A549 (cell line): ENCODE results near the gene TFRC. TPM values are rescaled to one million over a fixed set of nuclear protein-coding genes. Genes with fewer than 3 reads are reported as not detected.
"Not testable (repeated sequence)": the region's sequence is repeated elsewhere in the genome, so short reads cannot be mapped to it uniquely, and the experiment has no call there.

Source experiments
- ATAC-seq, 2 experiments: fragments of 200-7000 bp in 1 of 2; fragments of >200 bp in 1 of 2; cut with Nextera tagmentation in 1 of 2; cut with Tn5 transposase in 1 of 2; 3 replicates each; pipeline versions ENCODE4 v1.8.0 to v1.9.1; 2018 to 2020; ENCODE audit warnings: mild to moderate bottlenecking in 1 of 2, moderate library complexity in 1 of 2
- CTCF ChIA-PET: fragments of 300-600 bp; sonication (Branson Sonifier 250); formaldehyde crosslinking; extraction: SDS; loops from one replicate; lab custom pipeline; 2021; ENCODE audit warnings: antibody characterized with exemption, inconsistent platforms; lab: Yijun Ruan, JAX
- POLR2A ChIA-PET: fragments of 350-600 bp; formaldehyde crosslinking; extraction: SDS; loops from one replicate; lab custom pipeline; 2021; ENCODE audit warnings: antibody characterized with exemption, inconsistent platforms; lab: Yijun Ruan, JAX
- DNase-seq, 2 experiments: peaks; one replicate each; pipeline versions ENCODE4 v3.0.0 to v3.0.0-alpha.2; 2011 to 2016; ENCODE audit warnings: low read depth in 1 of 2, low spot score in 1 of 2
- FAIRE-seq: peaks from 2 replicates; lab custom pipeline; 2011; peaks lifted over from hg19 to GRCh38; lab: Jason Lieb, UNC
- H3K27ac ChIP-seq, 2 experiments: fragments of >200 bp; sonication (Bioruptor Twin); formaldehyde crosslinking; 3 replicates each; pipeline ENCODE4 v1.5.1; 2016 to 2017
- H3K4me1 ChIP-seq: fragments of >200 bp; sonication (Bioruptor Twin); formaldehyde crosslinking; 3 replicates; pipeline ENCODE4 v1.6.1; 2016
- H3K4me2 ChIP-seq: fragments of >200 bp; sonication (Bioruptor Twin); formaldehyde crosslinking; 3 replicates; pipeline ENCODE4 v1.6.1; 2016
- H3K4me3 ChIP-seq: fragments of >200 bp; sonication (Bioruptor Twin); formaldehyde crosslinking; 3 replicates; pipeline ENCODE4 v1.5.1; 2016
- H3K9me3 ChIP-seq: fragments of >200 bp; sonication (Bioruptor Twin); formaldehyde crosslinking; 3 replicates; pipeline ENCODE4 v1.6.1; 2016
- CEBPB ChIP-seq, 2 experiments: fragments of >200 bp in 1 of 2; sonication (Bioruptor Twin) in 1 of 2; formaldehyde crosslinking in 1 of 2; IDR thresholded peaks; 2 replicates each; pipeline ENCODE4 v1.6.1; 2012 to 2016
- ESRRA ChIP-seq: fragments of 150-350 bp; IDR thresholded peaks from 2 replicates; pipeline ENCODE4 v1.6.1; 2014; ENCODE audit warnings: mild to moderate bottlenecking, low read length, borderline replicate concordance
- FOSL2 ChIP-seq, 2 experiments: fragments of 450-650 bp in 1 of 2; fragments of >200 bp in 1 of 2; sonication (Bioruptor Twin) in 1 of 2; formaldehyde crosslinking; IDR thresholded peaks; 2 replicates each; pipeline versions ENCODE4 v1.5.0 to v1.6.1; 2016 to 2020; ENCODE audit warnings: mild to moderate bottlenecking in 1 of 2, moderate library complexity in 1 of 2
- GATA3 ChIP-seq: IDR thresholded peaks from 2 replicates; pipeline ENCODE4 v1.6.1; 2012; ENCODE audit warnings: borderline replicate concordance
- HDAC2 ChIP-seq: fragments of 200-600 bp; sonication (generic); IDR thresholded peaks from 2 replicates; pipeline ENCODE4 v1.6.1; 2016
- KDM5A ChIP-seq: fragments of 200-600 bp; sonication (generic); IDR thresholded peaks from 2 replicates; pipeline ENCODE4 v1.6.1; 2016; ENCODE audit warnings: antibody characterized with exemption, mild to moderate bottlenecking
- MYC ChIP-seq: IDR thresholded peaks from 2 replicates; pipeline ENCODE4 v1.6.1; 2012; ENCODE audit warnings: mild to moderate bottlenecking, inconsistent platforms, low read length, improper control_type of control experiment, borderline replicate concordance
- NFE2L2 ChIP-seq: fragments of 150-350 bp; conservative IDR thresholded peaks from 2 replicates; pipeline ENCODE4 v1.6.1; 2014; ENCODE audit warnings: low read length
- NR3C1 ChIP-seq: fragments of >200 bp; sonication (Bioruptor Twin); formaldehyde crosslinking; IDR thresholded peaks from 3 replicates; pipeline ENCODE4 v1.6.1; 2017
- POLR2A ChIP-seq: IDR thresholded peaks from 2 replicates; pipeline ENCODE4 v1.6.1; 2012; ENCODE audit warnings: mild to moderate bottlenecking, low read length
- RFX5 ChIP-seq: fragments of 450-650 bp; IDR thresholded peaks from 2 replicates; pipeline ENCODE4 v1.7.1; 2014; ENCODE audit warnings: antibody characterized with exemption, mild to moderate bottlenecking, moderate library complexity
- RNF2 ChIP-seq: fragments of 200-600 bp; sonication (generic); IDR thresholded peaks from 2 replicates; pipeline ENCODE4 v1.6.1; 2016; ENCODE audit warnings: low read depth, mild to moderate bottlenecking, antibody characterized with exemption, moderate library complexity, borderline replicate concordance
- SMC3 ChIP-seq: fragments of >200 bp; sonication (Bioruptor Twin); formaldehyde crosslinking; IDR thresholded peaks from 3 replicates; pipeline ENCODE4 v1.6.1; 2018; ENCODE audit warnings: inconsistent platforms
- SREBF2 ChIP-seq: fragments of 450-650 bp; IDR thresholded peaks from 2 replicates; pipeline ENCODE4 v1.6.1; 2014; ENCODE audit warnings: mild to moderate bottlenecking, moderate library complexity
- TP53 ChIP-seq: fragments of 250-450 bp; sonication (Bioruptor Pico); IDR thresholded peaks from 2 replicates; pipeline ENCODE4 v1.5.0; 2021; ENCODE audit warnings: mild to moderate bottlenecking, moderate library complexity
- ZNF302 ChIP-seq: fragments of 250-450 bp; sonication (Bioruptor Pico); IDR thresholded peaks from 2 replicates; pipeline ENCODE4 v1.9.0; 2021; ENCODE audit warnings: inconsistent platforms, mild to moderate bottlenecking, moderate library complexity
- WGBS: methylation state at CpG from one replicate; pipeline ENCODE4 v1.1.6; 2017; ENCODE audit errors: missing lambda C conversion rate; 5-methylcytosine and 5-hydroxymethylcytosine counted together
- polyA plus RNA-seq, 4 experiments: library from polyadenylated mRNA; depleted of rRNA in 3 of 4; stranded (reverse); fragments of >200 nt; fragmentation: RNase III in 1 of 4; extraction: RNeasy Plus Mini Kit Qiagen cat#74134 plus additional on column Dnase treatment in 1 of 4; gene quantifications; 2 replicates in 3 of 4; 3 replicates in 1 of 4; pipeline ENCODE4 v1.2.3, GENCODE V29; 2011 to 2017
- TF ChIP-seq, protein P1 (sequence below): fragments of 250-450 bp; sonication (Bioruptor Pico); IDR thresholded peaks from 2 replicates; pipeline ENCODE4 v1.5.0; 2020; ENCODE audit warnings: low read depth, mild to moderate bottlenecking, moderate library complexity
- TF ChIP-seq, protein P2 (sequence below): IDR thresholded peaks from 2 replicates; pipeline ENCODE4 v1.6.1; 2012
- TF ChIP-seq, protein P3 (sequence below): fragments of >200 bp; sonication (Bioruptor Twin); formaldehyde crosslinking; IDR thresholded peaks from 3 replicates; pipeline ENCODE4 v1.5.1; 2016

TFRC gene
- polyA plus RNA-seq, 2 of the 4 experiments (the other 2 are of a cell fraction): 132 to 147 TPM

DNA sequence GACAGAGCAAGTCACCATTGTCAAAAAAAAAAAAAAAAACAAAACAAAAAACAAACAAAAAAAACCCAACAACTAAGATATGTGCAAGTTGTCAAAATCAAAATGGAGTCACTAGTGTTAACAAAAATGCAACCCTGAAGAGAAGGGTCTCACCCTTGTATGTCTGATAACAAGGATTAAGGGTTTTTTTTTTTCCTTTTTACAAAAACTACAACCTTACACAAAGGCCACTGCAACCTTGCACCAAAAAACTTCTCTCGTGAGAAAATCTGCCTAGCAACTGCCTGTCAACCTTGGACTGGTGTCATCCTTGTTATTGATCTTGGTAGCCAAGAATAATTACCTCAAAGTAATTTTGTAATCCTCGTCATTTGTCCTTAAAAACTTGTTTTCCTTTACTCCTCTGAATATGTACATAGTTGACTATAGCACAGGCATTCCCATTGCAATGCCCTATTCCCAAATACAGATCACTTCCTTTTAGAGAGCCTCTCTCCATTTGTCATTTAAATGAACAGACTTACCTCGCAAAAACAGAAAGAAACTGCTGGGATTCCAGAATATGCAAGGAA lies 24.0 kb downstream of the TFRC start:
- H3K27ac ChIP-seq: no peak overlapping the region
- no peak for FAIRE-seq
- TF ChIP-seq, protein P1, sequence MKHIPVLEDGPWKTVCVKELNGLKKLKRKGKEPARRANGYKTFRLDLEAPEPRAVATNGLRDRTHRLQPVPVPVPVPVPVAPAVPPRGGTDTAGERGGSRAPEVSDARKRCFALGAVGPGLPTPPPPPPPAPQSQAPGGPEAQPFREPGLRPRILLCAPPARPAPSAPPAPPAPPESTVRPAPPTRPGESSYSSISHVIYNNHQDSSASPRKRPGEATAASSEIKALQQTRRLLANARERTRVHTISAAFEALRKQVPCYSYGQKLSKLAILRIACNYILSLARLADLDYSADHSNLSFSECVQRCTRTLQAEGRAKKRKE (CRISPR knock-in tag): no peak
- TF ChIP-seq MYC: no peak
- TF ChIP-seq TP53 (CRISPR knock-in tag): no peak
- TF ChIP-seq ESRRA: no peak
- TF ChIP-seq HDAC2: no peak
- no peak for TF ChIP-seq NFE2L2
- TF ChIP-seq SREBF2: no peak
- TF ChIP-seq, protein P2, sequence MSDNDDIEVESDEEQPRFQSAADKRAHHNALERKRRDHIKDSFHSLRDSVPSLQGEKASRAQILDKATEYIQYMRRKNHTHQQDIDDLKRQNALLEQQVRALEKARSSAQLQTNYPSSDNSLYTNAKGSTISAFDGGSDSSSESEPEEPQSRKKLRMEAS: no peak
- no peak for TF ChIP-seq FOSL2 (IDR thresholded peaks at IDR 0.05)
- no peak for TF ChIP-seq FOSL2 (CRISPR knock-in tag; IDR thresholded peaks at IDR 0.05)
- TF ChIP-seq SMC3: no peak
- TF ChIP-seq KDM5A: no peak
- no peak for TF ChIP-seq ZNF302 (CRISPR knock-in tag)
- peaks cover 6% of the 10 kb centered on the region; the same call in 2 of the 3 replicates for H3K4me1 ChIP-seq
- CTCF ChIA-PET: interaction anchor here (4.0 kb wide), 1 partner anchor 15 kb away, joined by 11 read pairs; no protein-coding TSS in a partner anchor
- 96% methylated on average over 3 of the region's 3 CpGs for WGBS
- H3K4me2 ChIP-seq: no peak overlapping the region
- no peak for ATAC-seq
- H3K9me3 ChIP-seq: no peaks in the 10 kb centered on the region
- no peak overlapping the region for H3K4me3 ChIP-seq
- POLR2A ChIA-PET: no interaction called here
- no peak for DNase-seq

DNA sequence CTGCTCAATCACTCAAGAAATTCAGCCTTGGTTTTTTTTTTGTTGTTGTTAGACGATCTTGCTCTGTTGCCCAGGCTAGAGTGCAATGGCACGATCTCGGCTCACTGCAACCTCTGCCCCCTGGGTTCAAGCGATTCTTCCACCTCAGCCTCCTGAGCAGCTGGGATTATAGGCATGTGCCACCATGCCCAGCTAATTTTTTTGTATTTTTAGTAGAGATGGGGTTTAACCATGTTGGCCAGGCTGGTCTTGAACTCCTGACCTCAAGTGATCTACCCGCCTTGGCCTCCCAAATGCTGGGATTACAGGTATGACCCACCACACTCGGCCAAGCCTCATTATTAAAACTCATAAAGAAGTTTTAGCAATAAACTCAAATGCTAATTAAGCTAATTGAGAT lies 25.5 kb downstream of the TFRC start:
- CTCF ChIA-PET: interaction anchor here (4.0 kb wide), 1 partner anchor 17 kb away, joined by 11 read pairs; no protein-coding TSS in a partner anchor
- 97% methylated on average over 6 of the region's 6 CpGs for WGBS
- H3K4me1 ChIP-seq, H3K4me3 ChIP-seq, FAIRE-seq, ATAC-seq, H3K9me3 ChIP-seq, H3K4me2 ChIP-seq, POLR2A ChIA-PET, DNase-seq: not testable (repeated sequence)
- H3K27ac ChIP-seq: peak overlapping the region in 1 of 2 experiments; percentile 11; a peak in 2 of 6 replicates

DNA sequence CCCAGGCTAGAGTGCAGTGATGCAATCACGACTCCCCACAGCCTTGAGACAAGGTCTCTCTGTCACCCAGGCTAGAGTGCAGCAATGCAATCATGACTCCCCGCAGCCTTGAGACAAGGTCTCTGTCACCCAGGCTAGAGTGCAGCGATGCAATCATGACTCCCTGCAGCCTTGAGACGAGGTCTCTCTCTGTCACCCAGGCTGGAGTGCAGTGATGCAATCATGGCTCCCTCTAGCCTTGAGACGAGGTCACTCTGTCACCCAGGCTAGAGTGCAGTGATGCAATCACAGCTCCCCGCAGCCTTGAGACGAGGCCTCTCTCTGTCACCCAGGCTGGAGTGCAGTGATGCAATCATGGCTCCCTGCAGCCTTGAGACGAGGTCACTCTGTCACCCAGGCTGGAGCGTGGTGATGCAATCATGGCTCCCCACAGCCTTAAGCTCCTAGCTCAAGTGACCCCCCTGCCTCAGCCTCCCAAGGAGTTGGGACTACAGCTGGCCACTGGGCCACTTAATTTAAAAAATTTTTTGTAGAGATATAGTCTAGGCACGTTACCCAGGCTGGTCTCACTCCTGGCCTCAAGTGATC lies 26.1 kb downstream of the TFRC start:
- peak overlapping the region in 1 of 2 experiments; percentile 11; a peak in 2 of 6 replicates for H3K27ac ChIP-seq
- no peak for TF ChIP-seq GATA3
- TF ChIP-seq POLR2A: no peak
- TF ChIP-seq RNF2: no peak
- peak in 1 of 2 experiments; percentile 55; a peak in 2 of 4 replicates for TF ChIP-seq CEBPB (IDR thresholded peaks at IDR 0.05)
- TF ChIP-seq NR3C1: no peak
- no peak for TF ChIP-seq RFX5
- TF ChIP-seq, protein P3, sequence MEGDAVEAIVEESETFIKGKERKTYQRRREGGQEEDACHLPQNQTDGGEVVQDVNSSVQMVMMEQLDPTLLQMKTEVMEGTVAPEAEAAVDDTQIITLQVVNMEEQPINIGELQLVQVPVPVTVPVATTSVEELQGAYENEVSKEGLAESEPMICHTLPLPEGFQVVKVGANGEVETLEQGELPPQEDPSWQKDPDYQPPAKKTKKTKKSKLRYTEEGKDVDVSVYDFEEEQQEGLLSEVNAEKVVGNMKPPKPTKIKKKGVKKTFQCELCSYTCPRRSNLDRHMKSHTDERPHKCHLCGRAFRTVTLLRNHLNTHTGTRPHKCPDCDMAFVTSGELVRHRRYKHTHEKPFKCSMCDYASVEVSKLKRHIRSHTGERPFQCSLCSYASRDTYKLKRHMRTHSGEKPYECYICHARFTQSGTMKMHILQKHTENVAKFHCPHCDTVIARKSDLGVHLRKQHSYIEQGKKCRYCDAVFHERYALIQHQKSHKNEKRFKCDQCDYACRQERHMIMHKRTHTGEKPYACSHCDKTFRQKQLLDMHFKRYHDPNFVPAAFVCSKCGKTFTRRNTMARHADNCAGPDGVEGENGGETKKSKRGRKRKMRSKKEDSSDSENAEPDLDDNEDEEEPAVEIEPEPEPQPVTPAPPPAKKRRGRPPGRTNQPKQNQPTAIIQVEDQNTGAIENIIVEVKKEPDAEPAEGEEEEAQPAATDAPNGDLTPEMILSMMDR: no peak
- TF ChIP-seq NFE2L2: no peak
- TF ChIP-seq, protein P2: no peak
- FAIRE-seq (no peak), ATAC-seq (peak in 1 of 2 experiments; percentile 39; a peak in 2 of 6 replicates), DNase-seq (peak in 1 of 2 experiments; percentile 8)
- WGBS: 82% methylated on average over 9 of the region's 10 CpGs
- CTCF ChIA-PET: interaction anchor here (0.6 to 4.0 kb wide), 2 partner anchors 17 to 360 kb away, joined by 3 to 11 read pairs; no protein-coding TSS in a partner anchor
- no peak overlapping the region for H3K4me2 ChIP-seq
- peaks cover 6% of the 10 kb centered on the region; the same call in 2 of the 3 replicates for H3K4me1 ChIP-seq
- POLR2A ChIA-PET: no interaction called here
- H3K4me3 ChIP-seq: no peak overlapping the region
- no peaks in the 10 kb centered on the region for H3K9me3 ChIP-seq
